ENCODE results near the gene PKP1. TPM values are rescaled to one million over a fixed set of nuclear protein-coding genes. Genes with fewer than 3 reads are reported as not detected.
"Not testable (repeated sequence)": the region's sequence is repeated elsewhere in the genome, so short reads cannot be mapped to it uniquely, and the experiment has no call there.

PKP1 gene
- total and polyA plus RNA-seq, 8 donors: 0.17 to 2.8 (median 0.20) TPM

GRCh38 chr1:201255479-201256362, 27.6 kb upstream of the PKP1 start:
- Histone ChIP-seq H3K27ac (no peak overlapping the region), H3K36me3 (no peaks in the 10 kb centered on the region), H3K4me1 (peaks cover 7 to 8% of the 10 kb centered on the region in 2 donors), H3K4me3 (no peak overlapping the region), H3K9me3 (no peaks in the 10 kb centered on the region), H3K27me3 (peaks cover 0 to 18% of the 10 kb centered on the region in 2 donors)
- intact Hi-C loops (cut with DNase I): loop anchor here (5.0 to 10.0 kb wide), 2 partner anchors 99 to 107 kb away; no protein-coding TSS in a partner anchor
- peak in 1 of 4 donors; percentile 64 for DNase-seq
- TF ChIP-seq CTCF (IDR thresholded peaks at IDR 0.05): no peak
- ATAC-seq: no peak

DNA sequence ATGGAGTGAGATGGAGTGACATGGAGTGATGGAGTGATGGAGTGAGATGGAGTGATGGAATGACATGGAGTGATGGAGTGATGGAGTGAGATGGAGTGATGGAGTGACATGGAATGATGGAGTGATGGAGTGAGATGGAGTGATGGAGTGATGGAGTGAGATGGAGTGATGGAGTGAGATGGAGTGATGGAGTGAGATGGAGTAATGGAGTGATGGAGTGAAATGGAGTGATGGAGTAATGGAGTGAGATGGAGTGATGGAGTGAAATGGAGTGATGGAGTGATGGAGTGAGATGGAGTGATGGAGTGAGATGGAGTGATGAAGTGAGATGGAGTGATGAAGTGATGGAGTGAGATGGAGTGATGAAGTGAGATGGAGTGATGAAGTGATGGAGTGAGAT, 25.2 kb upstream of the PKP1 start:
- DNase-seq, H3K27ac ChIP-seq, H3K4me3 ChIP-seq, ATAC-seq, H3K36me3 ChIP-seq, H3K4me1 ChIP-seq, H3K9me3 ChIP-seq: not testable (repeated sequence)
- intact Hi-C loops (cut with DNase I): loop anchor here (5.0 to 10.0 kb wide), 2 partner anchors 97 to 104 kb away; no protein-coding TSS in a partner anchor
- peaks cover 0 to 18% of the 10 kb centered on the region in 2 donors for H3K27me3 ChIP-seq

DNA sequence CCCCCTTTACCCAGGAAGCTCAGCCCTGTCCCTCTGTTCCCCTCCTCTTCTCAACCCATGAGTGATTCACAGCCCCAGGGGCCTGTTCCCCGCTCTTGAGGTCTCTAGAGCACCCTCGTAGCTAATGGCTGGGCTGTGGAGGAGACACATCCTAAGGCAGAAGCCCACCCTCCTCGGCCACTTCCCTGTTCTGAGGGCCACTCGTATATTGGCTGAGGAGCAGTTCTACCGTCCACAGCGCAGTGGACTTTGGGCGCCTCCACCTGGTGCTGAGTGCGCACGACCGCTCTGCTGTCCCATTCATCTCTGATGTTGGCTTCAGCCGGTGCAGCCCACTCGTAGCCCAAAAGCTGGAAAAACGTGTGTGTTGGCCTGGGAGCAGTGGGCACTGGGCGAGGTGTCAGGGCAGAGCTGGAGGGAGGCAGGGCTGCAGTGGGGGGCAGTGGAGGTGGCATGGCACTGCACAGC, 24.5 kb upstream of the PKP1 start:
- Histone ChIP-seq H3K9me3 (no peaks in the 10 kb centered on the region), H3K4me1 (peaks cover 7 to 8% of the 10 kb centered on the region in 2 donors), H3K27me3 (peaks cover 0 to 18% of the 10 kb centered on the region in 2 donors), H3K36me3 (no peaks in the 10 kb centered on the region), H3K4me3 (no peak overlapping the region), H3K27ac (no peak overlapping the region)
- ATAC-seq (no peak), DNase-seq (no peak)
- intact Hi-C loops (cut with DNase I): loop anchor here (5.0 to 10.0 kb wide), 2 partner anchors 96 to 104 kb away; no protein-coding TSS in a partner anchor
- no peak for TF ChIP-seq CTCF (IDR thresholded peaks at IDR 0.05)

DNA sequence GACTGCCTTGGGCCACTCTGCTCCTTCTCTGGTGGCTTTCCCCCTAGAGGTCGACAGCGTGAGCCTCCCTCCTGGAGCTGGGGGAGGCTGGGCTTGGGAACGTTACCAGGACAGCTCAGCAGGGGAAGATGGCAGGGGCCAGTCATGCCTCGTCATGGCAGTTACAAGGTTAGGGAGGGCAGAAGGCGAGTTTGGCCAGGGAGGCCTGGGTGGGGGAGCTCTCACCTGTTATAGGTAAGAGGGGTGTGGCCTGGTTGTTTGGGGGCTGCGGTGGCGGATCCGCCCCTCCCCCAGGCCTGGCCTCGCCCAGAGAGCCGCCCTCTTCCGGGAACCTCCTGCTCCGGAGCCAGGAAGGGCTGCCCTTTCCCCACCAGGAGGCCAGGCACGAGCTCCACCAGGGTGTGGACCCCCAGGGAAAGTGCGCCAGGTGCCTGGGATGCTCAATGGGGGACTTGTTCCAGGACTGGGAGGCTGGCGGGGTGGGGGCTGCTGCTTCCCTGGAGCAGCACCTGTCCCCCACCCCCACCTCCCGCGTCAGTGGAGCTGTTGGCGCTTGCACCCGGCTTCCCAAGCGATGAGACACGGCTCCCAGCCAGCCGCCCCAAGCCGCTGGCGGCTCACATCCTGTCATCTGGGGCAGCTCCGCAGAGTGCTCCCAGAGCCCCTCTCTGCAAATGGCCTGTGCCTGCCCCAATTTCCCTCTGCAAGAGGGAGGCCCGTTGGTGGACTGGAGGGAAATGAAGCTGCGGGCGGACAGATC, 23.6 kb upstream of the PKP1 start:
- TF ChIP-seq CTCF (IDR thresholded peaks at IDR 0.05): no peak
- Histone ChIP-seq H3K27ac (no peak overlapping the region), H3K36me3 (no peaks in the 10 kb centered on the region), H3K4me1 (peaks cover 7 to 8% of the 10 kb centered on the region in 2 donors), H3K4me3 (no peak overlapping the region), H3K9me3 (no peaks in the 10 kb centered on the region), H3K27me3 (peaks cover 0 to 18% of the 10 kb centered on the region in 2 donors)
- peak; percentile 80 for ATAC-seq
- intact Hi-C loops (cut with DNase I): loop anchor here (5.0 to 10.0 kb wide), 2 partner anchors 95 to 103 kb away; no protein-coding TSS in a partner anchor
- DNase-seq: peak in 2 of 4 donors; percentile 35 to 80

GRCh38 chr1:201260236-201260590, 23.1 kb upstream of the PKP1 start:
- ATAC-seq: peak; percentile 37
- H3K27me3 ChIP-seq: peaks cover 0 to 18% of the 10 kb centered on the region in 2 donors
- TF ChIP-seq CTCF (IDR thresholded peaks at IDR 0.05): no peak
- intact Hi-C loops (cut with DNase I): no loop called here
- H3K36me3 ChIP-seq: no peaks in the 10 kb centered on the region
- H3K4me3 ChIP-seq: no peak overlapping the region
- DNase-seq: no peak
- peaks cover 7 to 8% of the 10 kb centered on the region in 2 donors for H3K4me1 ChIP-seq
- no peaks in the 10 kb centered on the region for H3K9me3 ChIP-seq
- H3K27ac ChIP-seq: no peak overlapping the region

All from left lung (tissue), 10 donors.